SW480 (cell line): Measurements from ENCODE around the gene CYP4F12.
"Not testable (repeated sequence)": the region's sequence is repeated elsewhere in the genome, so short reads cannot be mapped to it uniquely, and the experiment has no call there.

ENCODE experiments used
- DNase-seq: peaks from one replicate; pipeline ENCODE4 v3.0.0-alpha.2; 2016; ENCODE audit warnings: low spot score

The CYP4F12 gene

DNA sequence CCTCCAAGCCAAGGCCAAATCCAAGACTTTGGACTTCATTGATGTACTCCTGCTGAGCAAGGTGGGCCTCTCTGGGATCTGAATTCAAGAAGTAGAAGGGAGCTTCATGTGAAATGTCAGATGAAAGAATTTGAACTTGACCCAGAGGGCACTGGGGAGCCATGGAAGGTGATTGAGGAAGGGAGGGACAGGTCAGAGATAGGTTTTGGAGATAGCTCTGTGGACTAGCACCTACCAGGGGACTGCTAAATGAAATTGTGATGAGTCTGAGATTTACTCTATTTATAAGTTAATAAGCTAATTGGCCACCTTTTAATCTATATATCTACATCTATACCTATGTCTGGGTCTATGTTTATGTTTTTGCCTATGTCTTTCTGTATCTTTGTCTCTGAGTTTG lies 22.8 kb upstream of the CYP4F12 start:
- not testable (repeated sequence) for DNase-seq

DNA sequence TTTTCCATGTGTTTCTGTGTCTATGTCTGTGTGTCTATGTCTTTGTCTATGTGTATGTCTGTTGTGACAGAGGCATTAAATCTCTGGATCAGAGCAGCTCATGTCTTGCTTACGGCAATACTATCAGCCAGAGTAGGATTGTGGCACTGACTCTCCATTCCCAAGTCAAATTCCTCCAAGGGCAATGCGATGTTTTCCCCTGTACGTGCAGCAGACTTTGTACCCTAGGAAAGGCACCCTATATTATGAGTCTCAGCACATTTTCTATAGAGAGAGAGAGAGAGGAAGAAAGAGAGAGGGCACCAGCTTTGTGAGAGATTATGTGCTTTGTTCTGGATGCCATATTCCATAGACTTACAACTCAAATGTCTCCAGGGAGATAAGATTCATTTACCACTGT lies 21.1 kb upstream of the CYP4F12 start:
- no peak for DNase-seq

DNA sequence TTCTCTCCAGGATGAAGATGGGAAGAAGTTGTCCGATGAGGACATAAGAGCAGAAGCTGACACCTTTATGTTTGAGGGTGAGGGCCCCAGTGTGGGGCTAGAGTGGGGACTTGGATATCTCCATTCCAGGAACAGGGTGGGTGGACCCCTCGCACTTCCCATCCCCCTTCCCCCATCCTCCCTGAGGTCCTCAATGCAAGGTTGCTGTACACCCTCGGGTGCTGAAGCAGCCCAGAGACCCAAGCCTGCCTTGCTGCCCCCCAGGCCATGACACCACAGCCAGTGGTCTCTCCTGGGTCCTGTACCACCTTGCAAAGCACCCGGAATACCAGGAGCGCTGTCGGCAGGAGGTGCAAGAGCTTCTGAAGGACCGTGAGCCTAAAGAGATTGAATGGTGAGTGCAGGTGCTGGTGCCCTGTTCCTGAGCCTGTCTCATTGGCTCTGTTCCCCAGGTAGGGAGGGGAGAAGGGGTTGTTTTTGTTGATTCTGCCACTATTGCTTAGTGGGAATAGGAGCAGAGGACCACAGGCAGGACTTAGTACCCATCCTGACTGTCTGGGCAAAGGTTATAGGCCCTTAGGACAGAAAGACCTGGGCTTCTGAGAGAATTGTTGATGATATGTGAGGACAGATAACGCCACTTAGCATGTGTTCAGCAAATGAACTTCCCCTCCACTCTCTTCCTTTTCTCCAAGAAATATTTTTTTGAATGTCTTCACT lies 20.2 kb upstream of the CYP4F12 start:
- no peak for DNase-seq

DNA sequence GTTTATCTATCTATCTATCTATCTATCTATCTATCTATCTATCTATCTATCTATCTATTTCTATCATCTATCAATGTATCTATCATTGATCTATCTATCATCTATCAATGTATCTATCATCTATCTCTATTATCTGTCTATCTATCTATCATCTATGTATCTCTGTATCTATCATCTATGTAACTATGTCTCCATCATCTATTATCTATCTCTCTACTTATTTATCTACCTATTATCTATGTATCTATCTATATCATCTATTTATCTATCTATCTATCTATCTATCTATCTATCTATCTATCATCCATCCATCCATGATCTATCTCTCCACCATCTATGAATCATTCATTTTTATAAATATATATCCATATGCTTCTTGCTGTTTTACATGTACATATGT lies 16.4 kb upstream of the CYP4F12 start:
- DNase-seq: no peak

DNA sequence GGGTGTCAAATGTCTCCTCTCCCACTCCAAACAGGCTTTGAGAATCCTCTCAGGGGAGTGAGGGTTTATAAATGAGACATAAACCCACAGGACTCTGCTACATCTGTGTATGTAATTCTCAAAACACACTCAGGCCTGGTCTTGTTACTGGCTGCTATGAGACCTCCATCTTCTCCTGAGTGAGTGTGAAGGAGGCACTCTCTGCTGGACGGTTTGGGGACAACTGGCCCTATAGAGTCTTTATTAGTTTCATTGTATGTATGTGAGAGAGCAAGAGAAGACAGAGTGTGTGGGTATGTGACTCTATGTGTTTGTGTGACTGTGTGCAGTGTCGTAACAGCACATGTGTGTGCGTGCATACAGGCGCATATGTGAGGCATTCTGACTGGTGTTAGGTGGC lies 9.6 kb upstream of the CYP4F12 start:
- DNase-seq: no peak

DNA sequence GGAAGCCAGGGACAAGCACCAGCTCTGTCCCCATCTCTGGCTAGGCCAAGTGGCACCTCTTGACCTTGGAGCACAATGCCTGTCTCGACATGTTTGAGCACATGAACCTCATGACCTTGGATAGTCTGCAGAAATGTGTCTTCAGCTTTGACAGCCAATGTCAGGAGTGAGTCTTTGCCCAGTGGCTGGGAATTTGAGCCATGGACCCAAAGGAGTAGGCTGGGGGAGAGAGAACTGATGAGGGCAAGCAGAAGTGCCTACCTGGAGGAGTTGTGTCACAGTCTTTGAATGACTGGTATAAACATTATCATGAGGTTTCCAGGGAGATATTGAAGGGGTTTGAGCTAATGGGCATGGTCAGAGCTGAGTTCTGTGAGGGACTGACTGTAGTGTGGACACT lies 6.7 kb upstream of the CYP4F12 start:
- DNase-seq: no peak

DNA sequence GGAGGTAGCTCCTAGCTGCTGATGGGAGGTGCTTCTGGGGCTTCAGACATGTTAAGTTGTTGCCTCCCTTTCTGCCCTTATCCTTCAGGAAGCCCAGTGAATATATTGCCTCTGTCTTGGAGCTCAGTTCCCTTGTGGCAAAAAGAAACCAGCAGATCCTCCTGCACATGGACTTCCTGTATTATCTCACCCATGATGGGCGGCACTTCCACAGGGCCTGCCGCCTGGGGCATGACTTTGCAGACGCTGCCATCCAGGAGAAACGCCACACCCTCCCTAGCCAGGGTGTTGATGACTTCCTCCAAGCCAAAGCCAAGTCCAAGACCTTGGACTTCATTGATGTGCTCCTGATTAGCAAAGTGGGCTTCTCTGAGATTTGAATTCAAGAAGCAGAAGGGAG lies 6.0 kb upstream of the CYP4F12 start:
- no peak for DNase-seq

DNA sequence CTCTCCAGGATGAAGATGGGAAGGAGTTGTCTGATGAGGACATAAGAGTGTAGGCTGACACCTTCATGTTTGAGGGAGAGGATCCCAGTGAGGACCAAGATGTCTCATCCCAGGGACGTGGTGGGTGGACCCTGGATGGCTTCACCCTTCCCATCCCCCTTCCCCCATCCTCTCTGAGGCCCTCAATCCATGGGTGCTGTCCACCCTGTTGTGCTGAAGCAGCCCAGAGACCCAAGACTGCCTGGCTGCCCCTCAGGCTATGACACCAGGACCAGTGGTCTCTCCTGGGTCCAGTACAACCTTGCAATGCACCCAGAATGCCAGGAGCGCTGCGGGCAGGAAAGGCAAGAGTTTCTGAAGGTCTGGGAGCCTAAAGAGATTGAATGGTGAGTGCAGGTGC lies 3.4 kb upstream of the CYP4F12 start:
- DNase-seq: no peak

DNA sequence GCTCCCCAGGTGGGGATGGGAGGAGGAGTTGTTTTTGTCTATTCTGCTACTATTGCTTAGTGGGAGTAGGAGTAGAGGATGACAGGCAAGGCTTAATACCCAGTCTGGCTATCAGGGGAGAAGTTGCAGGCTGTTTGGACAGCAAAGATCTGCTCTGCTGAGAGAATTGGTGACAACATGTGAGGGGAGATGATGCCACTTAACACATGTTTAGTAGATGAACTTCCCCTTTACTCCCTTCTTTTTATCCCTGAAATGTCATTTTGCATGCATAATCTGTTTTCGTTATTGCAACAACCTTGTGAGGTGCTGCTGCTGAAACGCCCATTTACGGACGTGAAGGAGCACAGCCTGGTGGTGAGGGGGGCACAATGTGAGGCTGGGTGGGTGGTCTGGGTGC lies 3.0 kb upstream of the CYP4F12 start:
- no peak for DNase-seq

DNA sequence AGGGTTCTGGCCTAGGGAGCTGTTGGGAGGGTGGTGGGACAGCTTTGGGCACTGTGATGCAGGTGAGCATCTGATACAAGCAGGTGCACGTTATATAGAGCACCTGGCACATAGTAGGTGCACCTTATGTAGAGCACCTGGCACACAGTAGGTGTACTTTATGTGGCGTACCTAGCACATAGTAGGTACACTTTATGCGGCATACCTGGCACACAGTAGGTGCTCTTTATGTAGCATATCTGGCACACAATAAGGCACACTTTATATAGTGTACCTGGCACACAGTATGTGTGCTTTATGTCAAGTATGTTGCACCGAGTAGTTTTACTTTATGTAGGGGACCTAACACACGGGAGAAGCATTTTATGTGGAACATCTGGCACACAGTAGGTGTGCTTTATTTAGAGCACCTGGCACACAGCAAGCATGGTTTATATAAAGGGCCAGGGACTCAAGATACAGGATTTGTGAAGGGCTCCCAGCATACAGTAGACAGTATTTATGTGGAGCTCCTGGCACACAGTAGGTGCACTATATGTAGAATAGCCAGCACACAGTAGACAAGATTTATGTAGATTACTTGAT lies 1.6 kb upstream of the CYP4F12 start:
- no peak for DNase-seq

DNA sequence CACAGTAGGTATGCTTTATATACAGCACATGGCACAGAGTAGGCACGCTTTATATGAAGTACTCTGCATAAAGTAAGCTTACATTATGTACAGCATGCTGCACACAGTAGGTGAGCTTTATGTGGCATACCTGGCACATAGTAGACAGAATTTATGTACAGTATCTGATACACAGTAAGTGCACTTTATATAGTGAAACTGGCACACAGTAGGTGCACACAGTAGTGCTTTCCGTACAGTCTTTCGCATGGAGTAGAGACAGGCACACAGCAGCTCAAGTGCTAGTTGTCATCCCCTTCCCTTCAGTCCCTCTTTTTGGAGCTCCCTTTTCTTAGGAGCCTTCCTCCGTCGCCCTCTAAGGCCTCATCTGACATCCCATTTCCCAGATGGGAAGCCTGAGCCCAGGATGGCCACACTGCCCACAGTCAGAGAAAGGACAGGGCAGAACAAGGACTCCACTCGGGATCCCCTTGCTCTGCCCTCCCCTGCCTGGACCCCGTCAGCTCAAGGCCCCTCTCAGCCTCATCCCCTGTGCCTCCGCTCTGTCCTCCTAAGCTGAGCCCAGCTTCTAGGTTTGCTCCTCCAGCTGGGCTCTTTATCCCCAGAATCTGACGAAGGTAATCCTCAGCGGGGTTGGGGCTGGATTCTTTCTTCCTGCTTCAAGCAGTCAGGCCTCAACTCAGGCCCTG lies 852 bp upstream of the CYP4F12 start:
- DNase-seq: no peak

DNA sequence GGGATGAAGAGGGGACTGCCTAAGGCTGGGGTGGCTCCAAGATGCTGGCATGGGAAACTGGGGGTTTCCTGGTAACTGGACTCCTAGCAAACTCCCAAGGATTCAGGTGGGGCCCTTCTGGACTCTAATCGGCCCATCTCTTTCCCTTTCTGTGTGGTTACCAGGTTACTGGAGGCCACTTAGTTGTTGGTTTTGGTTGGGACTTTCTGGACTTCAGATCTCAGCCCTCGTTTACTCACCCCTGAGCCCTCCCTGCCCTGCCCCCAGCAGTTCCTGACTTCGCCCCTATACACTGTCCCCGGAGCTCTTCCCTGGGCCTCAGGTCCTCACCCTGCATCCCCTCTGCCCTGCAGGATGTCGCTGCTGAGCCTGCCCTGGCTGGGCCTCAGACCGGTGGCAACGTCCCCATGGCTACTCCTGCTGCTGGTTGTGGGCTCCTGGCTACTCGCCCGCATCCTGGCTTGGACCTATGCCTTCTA lies 328 bp downstream of the CYP4F12 start:
- DNase-seq: peak; percentile 9

DNA sequence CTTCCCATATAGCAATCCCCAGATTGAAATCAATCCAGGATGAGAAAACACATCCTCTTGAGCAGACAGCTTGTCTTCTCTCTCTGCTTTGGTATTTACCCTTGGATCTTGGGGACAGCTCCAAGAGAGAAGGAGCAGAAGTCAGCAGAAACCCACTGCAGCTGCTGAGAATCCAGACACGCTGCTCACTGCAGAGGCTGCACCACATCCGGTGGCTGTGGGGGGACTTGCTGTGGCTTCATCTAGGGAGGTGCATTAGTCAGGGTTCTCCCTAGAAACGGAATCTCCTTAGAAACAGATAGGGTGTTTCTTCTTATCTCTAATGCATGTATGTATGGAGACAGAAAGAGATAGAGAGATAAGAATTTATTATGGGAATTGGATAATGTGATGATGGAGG lies 2.7 kb downstream of the CYP4F12 start:
- no peak for DNase-seq

DNA sequence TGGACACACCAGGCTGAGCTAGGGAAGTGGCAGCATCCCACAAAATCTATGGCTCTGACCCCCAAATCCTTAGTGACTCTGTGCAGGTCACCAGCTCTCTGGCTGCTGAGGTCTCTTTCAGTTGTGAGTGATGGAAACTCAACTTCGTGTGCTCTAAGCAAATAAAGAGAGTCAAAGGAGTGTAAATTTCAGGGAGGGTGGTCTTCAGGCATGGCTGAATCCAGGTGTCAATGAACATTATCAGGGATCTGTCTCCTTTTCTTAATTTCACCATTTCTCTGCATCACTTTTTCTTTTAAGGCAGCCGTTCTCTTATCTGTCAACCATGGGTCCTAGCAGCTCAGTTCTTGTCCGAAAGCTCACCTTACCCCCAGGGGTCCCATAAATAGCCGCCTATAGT lies 6.2 kb downstream of the CYP4F12 start:
- no peak for DNase-seq

DNA sequence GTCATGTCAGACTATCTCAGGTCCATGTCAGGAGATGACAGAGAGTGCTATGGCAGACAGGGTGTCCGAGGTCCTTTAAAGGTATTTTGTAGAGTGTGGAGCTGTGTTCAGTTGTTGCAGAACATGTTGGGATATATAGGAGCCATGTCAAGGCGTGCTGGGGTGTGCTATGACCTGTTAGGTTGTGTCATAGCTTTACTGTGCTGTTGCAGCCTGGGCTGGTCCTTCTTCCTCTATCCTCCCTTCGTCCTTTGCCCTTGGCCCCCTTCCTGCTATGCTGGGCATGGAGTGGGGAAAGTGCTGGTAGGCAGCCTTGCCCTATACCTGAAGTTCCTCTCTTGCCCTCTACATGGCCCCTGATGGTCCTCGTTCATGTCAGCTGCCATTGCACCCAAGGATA lies 7.0 kb downstream of the CYP4F12 start:
- DNase-seq: not testable (repeated sequence)

DNA sequence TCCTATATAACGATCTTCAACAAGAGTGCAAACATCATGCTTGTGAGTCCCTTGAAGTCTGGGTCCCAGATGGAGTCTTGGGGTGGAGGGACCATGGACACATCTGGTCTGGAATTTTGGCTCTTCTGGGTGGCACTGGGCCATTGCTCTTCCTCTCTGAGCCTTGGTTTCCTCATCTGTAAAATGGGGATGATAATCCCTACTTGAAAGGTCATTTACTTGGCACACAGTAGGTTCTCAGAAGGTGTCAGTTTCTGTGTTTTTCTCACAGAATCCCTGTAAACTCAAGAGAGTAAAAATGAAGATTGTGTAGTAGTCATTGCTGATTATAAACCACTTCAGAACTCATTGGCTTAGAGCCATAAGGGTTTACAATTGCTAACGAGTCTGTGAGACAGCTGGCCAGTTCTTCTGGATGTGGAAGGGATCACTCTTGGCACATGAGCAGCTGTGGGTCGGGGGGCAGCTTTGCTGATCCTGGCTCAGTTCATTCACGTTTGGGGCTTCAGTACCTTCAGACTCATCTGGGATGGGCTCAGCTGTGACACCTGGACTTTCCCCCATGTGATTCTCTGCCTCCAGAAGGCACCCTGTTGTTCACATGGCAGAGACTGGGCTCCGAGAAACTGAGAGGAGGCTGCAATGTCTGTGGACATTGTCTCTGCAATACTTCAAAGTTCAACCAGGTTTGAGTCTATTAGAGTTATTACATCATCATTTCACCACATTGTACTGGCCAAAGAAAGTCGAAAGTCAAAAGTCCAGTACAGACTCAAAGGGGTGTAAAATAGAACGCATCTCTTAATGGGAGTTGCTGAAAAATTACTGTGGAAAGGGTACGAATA lies 7.8 kb downstream of the CYP4F12 start:
- DNase-seq: no peak

DNA sequence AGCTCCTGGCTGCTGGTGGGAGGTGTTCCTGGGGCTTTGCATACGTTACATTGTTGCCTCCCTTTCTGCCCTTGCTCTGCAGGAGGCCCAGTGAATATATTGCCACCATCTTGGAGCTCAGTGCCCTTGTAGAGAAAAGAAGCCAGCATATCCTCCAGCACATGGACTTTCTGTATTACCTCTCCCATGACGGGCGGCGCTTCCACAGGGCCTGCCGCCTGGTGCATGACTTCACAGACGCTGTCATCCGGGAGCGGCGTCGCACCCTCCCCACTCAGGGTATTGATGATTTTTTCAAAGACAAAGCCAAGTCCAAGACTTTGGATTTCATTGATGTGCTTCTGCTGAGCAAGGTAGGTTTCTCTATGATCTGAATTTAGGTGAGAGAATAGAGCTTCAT lies 10.5 kb downstream of the CYP4F12 start:
- no peak for DNase-seq

DNA sequence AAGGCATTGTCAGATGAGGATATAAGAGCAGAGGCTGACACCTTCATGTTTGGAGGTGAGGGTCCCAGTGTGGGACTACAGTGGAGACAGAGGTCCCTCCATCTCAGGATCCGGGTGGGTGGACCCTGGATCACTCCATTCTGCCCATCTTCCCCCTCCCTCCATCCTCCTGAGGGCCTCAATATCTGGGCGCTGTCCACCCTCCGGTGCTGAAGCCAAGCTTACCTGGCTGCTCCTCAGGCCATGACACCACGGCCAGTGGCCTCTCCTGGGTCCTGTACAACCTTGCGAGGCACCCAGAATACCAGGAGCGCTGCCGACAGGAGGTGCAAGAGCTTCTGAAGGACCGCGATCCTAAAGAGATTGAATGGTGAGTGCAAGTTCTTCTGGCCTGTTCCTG lies 11.9 kb downstream of the CYP4F12 start:
- DNase-seq: no peak

DNA sequence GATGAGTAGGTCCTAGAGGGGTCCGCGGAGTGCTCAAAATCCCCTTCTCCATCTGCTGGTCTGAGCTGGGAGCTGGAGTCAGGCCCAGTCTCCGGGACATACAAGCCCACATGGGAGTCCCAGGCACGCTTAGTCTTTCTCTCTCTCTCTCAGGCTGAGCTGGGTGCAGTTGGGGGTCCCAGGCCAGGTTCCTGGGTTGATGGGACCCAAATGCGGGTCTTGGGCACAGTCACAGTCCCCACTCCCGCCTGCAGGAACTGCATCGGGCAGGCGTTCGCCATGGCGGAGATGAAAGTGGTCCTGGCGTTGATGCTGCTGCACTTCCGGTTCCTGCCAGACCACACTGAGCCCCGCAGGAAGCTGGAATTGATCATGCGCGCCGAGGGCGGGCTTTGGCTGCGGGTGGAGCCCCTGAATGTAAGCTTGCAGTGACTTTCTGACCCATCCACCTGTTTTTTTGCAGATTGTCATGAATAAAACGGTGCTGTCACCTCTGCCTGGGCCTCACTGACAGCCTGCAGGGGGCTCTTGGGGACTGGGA lies 23.8 kb downstream of the CYP4F12 start:
- DNase-seq: no peak

DNA sequence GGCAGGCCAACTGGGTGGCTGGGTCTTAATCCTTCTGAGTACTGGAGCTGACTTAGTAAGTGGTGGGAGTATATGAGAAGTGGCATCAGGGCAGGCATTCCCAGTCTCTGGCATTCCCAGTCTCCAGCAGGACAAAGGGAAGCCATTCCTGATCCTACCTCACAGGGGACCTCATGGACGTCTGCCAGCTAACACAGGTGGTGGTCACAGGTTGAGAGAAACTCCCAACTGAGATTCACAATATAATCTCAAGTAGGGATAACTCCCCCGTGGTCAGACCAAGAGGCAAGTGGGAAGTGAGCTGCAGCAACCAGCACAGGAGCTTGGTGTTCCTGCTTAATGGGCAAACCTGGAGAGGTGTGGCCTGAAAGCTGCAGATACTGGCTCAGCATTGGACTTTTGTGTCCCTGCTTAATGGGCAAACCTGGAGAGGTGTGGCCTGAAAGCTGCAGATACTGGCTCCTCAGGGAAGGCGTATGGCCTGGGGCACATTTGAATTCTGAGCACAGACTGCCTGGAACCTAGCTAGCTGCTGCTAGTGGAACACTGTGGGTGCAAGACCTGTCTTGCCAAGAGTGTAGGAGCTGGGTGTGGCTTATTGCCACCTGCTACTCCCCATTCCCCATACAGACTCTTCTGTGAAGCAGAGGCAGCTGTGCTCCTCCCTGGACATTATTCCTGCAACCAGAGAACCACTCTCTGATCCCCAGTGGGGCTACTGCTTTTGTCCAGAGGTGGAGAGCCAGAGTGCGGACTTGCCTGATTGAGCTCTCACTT lies 29.1 kb downstream of the CYP4F12 start:
- no peak for DNase-seq

DNA sequence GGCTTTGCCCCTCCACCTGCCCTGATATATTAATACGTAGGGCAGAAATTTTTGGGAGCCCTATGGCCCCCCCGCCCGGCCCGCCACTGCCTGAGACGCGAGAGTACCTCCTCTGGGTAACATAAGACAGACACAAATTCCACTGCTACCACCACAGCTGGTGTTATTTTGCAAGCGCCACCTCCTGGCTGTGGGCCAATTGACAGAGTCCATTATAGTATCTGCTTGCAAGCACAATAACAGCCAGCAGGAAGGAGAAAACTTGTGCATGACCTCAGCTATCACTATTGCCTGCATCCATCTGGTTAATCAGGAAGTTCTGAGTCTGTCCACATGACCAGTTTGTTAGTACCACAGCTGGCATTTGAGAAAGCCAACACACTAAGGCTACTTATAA lies 29.6 kb downstream of the CYP4F12 start:
- DNase-seq: peak; percentile 66
